Medulla oblongata (tissue), 1 donor: ENCODE results near the gene BLMH.

Experiments
- DNase-seq: peaks from one replicate; pipeline ENCODE4 v3.0.0-alpha.2; 2015; ENCODE audit errors: extremely low spot score

Gene BLMH

DNA sequence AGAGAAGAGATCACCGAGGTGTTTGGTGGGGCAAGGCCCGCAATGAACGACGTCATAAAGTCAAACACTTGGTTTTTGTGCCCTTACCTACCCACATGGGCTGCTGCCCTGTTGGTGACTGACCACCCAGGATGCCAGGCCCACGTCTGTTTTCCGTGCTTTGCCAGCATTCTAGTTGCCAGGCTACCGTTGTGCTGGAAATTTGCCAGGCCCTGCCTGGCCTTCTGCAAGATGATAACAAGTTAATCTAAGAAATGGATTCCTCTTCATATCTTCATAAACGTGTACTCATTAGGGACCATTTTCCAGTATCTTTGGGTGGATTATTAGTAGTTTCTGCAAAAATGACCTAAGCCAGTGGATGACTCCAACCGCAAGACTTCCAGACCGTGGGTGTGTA, 91.6 kb downstream of the BLMH start:
- DNase-seq: no peak

DNA sequence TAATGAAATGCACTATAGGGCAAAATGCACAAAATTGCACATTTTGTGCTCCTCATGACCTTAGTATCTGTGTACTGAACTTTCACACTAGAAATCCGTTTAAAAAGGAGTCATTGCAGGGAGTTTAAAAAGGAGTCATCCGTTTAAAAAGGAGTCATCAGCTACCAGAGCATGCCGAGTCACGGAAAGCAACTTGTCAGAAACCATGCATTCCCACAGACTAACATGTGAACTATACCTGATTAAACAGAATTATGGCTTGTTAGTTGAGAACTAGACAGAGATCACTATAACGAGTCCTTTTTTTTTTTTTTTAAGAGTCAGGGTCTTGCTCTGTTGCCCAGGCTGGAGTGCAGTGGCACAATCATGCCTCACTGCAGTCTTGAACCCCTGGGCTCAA, 92.1 kb downstream of the BLMH start:
- DNase-seq: no peak
